CD14-positive monocyte (primary cell): ENCODE data around the gene TTC39B. TPM values are rescaled to one million over a fixed set of nuclear protein-coding genes. Genes with fewer than 3 reads are reported as not detected.

ENCODE experiments used
- DNase-seq, 3 donors: peaks; one replicate each; pipeline ENCODE4 v3.0.0-alpha.2; 2011 to 2022
- H2AFZ ChIP-seq: 2 replicates; pipeline ENCODE4 v1.6.0; 2012; ENCODE audit warnings: mild to moderate bottlenecking, low read depth, low read length, inconsistent platforms; ENCODE audit not compliant: insufficient read depth, poor library complexity, severe bottlenecking
- H3K27ac ChIP-seq, 2 donors: 1 replicate in 1 of 2; 2 replicates in 1 of 2; pipeline ENCODE4 v1.5.1; 2012 to 2013; ENCODE audit warnings: low read length in 2 of 2, control low read depth in 1 of 2, inconsistent platforms in 1 of 2, low read depth in 1 of 2, mild to moderate bottlenecking in 1 of 2
- H3K27me3 ChIP-seq, 2 donors: one replicate each; pipeline versions ENCODE4 v1.6.0 to v1.6.1; 2011 to 2013; ENCODE audit warnings: low read length in 2 of 2; ENCODE audit not compliant: control insufficient read depth in 2 of 2, insufficient read depth in 2 of 2
- H3K36me3 ChIP-seq, 2 donors: replicated peaks in 1 of 2; 1 replicate in 1 of 2; 2 replicates in 1 of 2; pipeline versions ENCODE4 v1.5.1 to v1.6.1; 2012 to 2013; ENCODE audit warnings: low read length in 2 of 2, control low read depth in 1 of 2, inconsistent platforms in 1 of 2, mild to moderate bottlenecking in 1 of 2; ENCODE audit not compliant: insufficient read depth in 2 of 2, control insufficient read depth in 1 of 2
- H3K4me1 ChIP-seq, 2 donors: 1 replicate in 1 of 2; 2 replicates in 1 of 2; pipeline versions ENCODE4 v1.5.1 to v1.6.1; 2012 to 2013; ENCODE audit warnings: low read length in 2 of 2, control low read depth in 1 of 2, inconsistent platforms in 1 of 2, mild to moderate bottlenecking in 1 of 2, moderate library complexity in 1 of 2; ENCODE audit not compliant: insufficient read depth in 2 of 2, control insufficient read depth in 1 of 2
- H3K4me2 ChIP-seq: replicated peaks from 2 replicates; pipeline ENCODE3; 2012; ENCODE audit warnings: low read length, moderate library complexity, mild to moderate bottlenecking; ENCODE audit not compliant: poor library complexity, severe bottlenecking; ENCODE audit errors: extremely low read depth
- H3K4me3 ChIP-seq, 3 experiments: fragments of 200-600 bp in 1 of 3; sonication (generic) in 1 of 3; replicated peaks in 1 of 3; 1 replicate in 2 of 3; 2 replicates in 1 of 3; pipeline ENCODE4 v1.5.1; 2011 to 2013; ENCODE audit warnings: low read length in 3 of 3, mild to moderate bottlenecking in 3 of 3, control low read depth in 2 of 3, low read depth in 2 of 3, inconsistent platforms in 1 of 3, moderate library complexity in 1 of 3
- H3K79me2 ChIP-seq: 2 replicates; pipeline ENCODE4 v1.6.0; 2012; ENCODE audit warnings: mild to moderate bottlenecking, control low read depth, inconsistent platforms, low read length, moderate library complexity; ENCODE audit not compliant: insufficient read depth
- H3K9ac ChIP-seq: 2 replicates; pipeline ENCODE4 v1.6.0; 2017; ENCODE audit warnings: low read length, mild to moderate bottlenecking; ENCODE audit not compliant: insufficient read depth, poor library complexity, severe bottlenecking
- H3K9me3 ChIP-seq, 2 donors: replicated peaks in 1 of 2; 1 replicate in 1 of 2; 2 replicates in 1 of 2; pipeline versions ENCODE4 v1.5.1 to v1.6.1; 2012 to 2013; ENCODE audit warnings: low read length in 2 of 2, control low read depth in 1 of 2; ENCODE audit not compliant: control insufficient read depth in 1 of 2, insufficient read depth in 1 of 2
- H4K20me1 ChIP-seq: 2 replicates; pipeline ENCODE4 v1.6.0; 2012; ENCODE audit warnings: mild to moderate bottlenecking, low read length, control low read depth, moderate library complexity; ENCODE audit not compliant: insufficient read depth
- H3K27ac Mint-ChIP-seq, 7 donors: one replicate each; pipeline ENCODE4 v1.8.0; 2020; ENCODE audit warnings: mild to moderate bottlenecking in 7 of 7, mixed read lengths in 7 of 7, moderate library complexity in 6 of 7, inconsistent platforms in 2 of 7
- H3K27me3 Mint-ChIP-seq, 3 donors: one replicate each; pipeline ENCODE4 v1.8.0; 2021 to 2022; ENCODE audit warnings: low read depth in 3 of 3, mild to moderate bottlenecking in 3 of 3, mixed read lengths in 3 of 3, moderate library complexity in 3 of 3, inconsistent platforms in 1 of 3
- H3K36me3 Mint-ChIP-seq, 2 donors: one replicate each; pipeline ENCODE4 v1.8.0; 2020; ENCODE audit warnings: mixed read lengths in 2 of 2, inconsistent platforms in 1 of 2, mild to moderate bottlenecking in 1 of 2
- H3K4me1 Mint-ChIP-seq: one replicate; pipeline ENCODE4 v1.8.0; 2020; ENCODE audit warnings: mild to moderate bottlenecking, mixed read lengths
- H3K4me3 Mint-ChIP-seq, 2 donors: one replicate each; pipeline ENCODE4 v1.8.0; 2020; ENCODE audit warnings: mild to moderate bottlenecking in 2 of 2, mixed read lengths in 2 of 2, moderate library complexity in 1 of 2
- H3K9me3 Mint-ChIP-seq, 7 donors: one replicate each; pipeline ENCODE4 v1.8.0; 2020 to 2022; ENCODE audit warnings: mixed read lengths in 7 of 7, mild to moderate bottlenecking in 6 of 7, moderate library complexity in 6 of 7, inconsistent platforms in 2 of 7
- WGBS: methylation state at CpG from one replicate; pipeline ENCODE4 v1.1.5; 2013; ENCODE audit warnings: missing lambda C conversion rate; ENCODE audit not compliant: insufficient coverage; 5-methylcytosine and 5-hydroxymethylcytosine counted together
- intact Hi-C, 2 donors: fragments of 100-400 bp; cut with micrococcal nuclease; formaldehyde crosslinking; loops; one replicate each; pipeline versions ENCODE4 v1.15.0 to v1.15.1; 2023
- polyA plus RNA-seq, 3 donors: library from polyadenylated mRNA; depleted of rRNA in 1 of 3; unstranded in 2 of 3; stranded (reverse) in 1 of 3; fragments of 300-500 nt in 2 of 3; fragments of >200 nt in 1 of 3; fragmentation: Illumina TruSeq in 2 of 3; gene quantifications; 1 replicate in 2 of 3; 2 replicates in 1 of 3; pipeline ENCODE4 v1.2.3, GENCODE V29; 2012 to 2021
- TF ChIP-seq, protein P1 (sequence below): fragments of 200-600 bp; IDR thresholded peaks from one replicate; pipeline ENCODE4 v1.8.0; 2022; ENCODE audit warnings: antibody characterized with exemption, mild to moderate bottlenecking

TTC39B gene
- polyA plus RNA-seq, 3 donors, result 0.87 to 5.3 (median 3.1) TPM

GRCh38 chr9:15239816-15240215 lies 67.2 kb downstream of the TTC39B start:
- H3K9me3 ChIP-seq, result peaks cover 2 to 32% of the 10 kb centered on the region in 2 donors
- H2AFZ ChIP-seq, result no peak overlapping the region
- H3K36me3 ChIP-seq, result no peaks in the 10 kb centered on the region
- no peak for DNase-seq
- no peaks in the 10 kb centered on the region for H3K27me3 ChIP-seq
- WGBS, result no CpG with 5 or more reads among the region's 2 CpGs
- Mint-ChIP-seq H3K4me3 (no peak overlapping the region), H3K36me3 (no peaks in the 10 kb centered on the region), H3K27me3 (peaks cover 0 to 2% (median 0%) of the 10 kb centered on the region in 3 donors), H3K9me3 (peaks cover 21 to 34% (median 29%) of the 10 kb centered on the region in 7 donors), H3K27ac (no peak overlapping the region), H3K4me1 (no peaks in the 10 kb centered on the region)
- TF ChIP-seq, protein P1, sequence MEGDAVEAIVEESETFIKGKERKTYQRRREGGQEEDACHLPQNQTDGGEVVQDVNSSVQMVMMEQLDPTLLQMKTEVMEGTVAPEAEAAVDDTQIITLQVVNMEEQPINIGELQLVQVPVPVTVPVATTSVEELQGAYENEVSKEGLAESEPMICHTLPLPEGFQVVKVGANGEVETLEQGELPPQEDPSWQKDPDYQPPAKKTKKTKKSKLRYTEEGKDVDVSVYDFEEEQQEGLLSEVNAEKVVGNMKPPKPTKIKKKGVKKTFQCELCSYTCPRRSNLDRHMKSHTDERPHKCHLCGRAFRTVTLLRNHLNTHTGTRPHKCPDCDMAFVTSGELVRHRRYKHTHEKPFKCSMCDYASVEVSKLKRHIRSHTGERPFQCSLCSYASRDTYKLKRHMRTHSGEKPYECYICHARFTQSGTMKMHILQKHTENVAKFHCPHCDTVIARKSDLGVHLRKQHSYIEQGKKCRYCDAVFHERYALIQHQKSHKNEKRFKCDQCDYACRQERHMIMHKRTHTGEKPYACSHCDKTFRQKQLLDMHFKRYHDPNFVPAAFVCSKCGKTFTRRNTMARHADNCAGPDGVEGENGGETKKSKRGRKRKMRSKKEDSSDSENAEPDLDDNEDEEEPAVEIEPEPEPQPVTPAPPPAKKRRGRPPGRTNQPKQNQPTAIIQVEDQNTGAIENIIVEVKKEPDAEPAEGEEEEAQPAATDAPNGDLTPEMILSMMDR, result no peak
- no peak overlapping the region for H3K4me3 ChIP-seq
- H4K20me1 ChIP-seq, result no peaks in the 10 kb centered on the region
- no peak overlapping the region for H3K27ac ChIP-seq
- H3K4me1 ChIP-seq, result no peaks in the 10 kb centered on the region
- intact Hi-C loops, result no loop called here
- H3K4me2 ChIP-seq, result no peak overlapping the region
- H3K79me2 ChIP-seq, result no peaks in the 10 kb centered on the region
- H3K9ac ChIP-seq, result no peak overlapping the region

DNA sequence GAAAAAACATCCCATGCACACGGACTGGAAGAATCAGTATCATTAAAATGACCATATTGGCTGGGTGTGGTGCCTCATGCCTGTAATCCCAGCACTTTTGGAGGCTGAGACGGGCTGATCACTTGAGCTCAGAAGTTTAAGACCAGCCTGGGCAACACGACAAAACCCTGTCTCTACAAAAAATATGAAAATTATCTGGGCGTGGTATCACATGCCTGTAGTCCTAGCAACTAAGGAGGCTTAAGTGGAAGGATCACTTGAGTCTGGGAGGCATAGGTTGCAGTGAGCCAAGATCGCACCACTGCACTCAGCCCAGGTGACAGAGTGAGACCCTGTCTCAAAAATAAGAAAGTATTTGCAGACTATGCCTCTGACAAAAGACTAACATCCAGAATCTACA lies 68.4 kb downstream of the TTC39B start:
- no peaks in the 10 kb centered on the region for H3K36me3 Mint-ChIP-seq
- Histone ChIP-seq H3K4me1 (no peaks in the 10 kb centered on the region), H3K4me3 (no peak overlapping the region), H3K4me2 (no peak overlapping the region), H3K27ac (no peak overlapping the region), H3K27me3 (no peaks in the 10 kb centered on the region), H3K9ac (no peak overlapping the region), H3K79me2 (no peaks in the 10 kb centered on the region), H2AFZ (no peak overlapping the region), H3K36me3 (no peaks in the 10 kb centered on the region), H4K20me1 (no peaks in the 10 kb centered on the region), H3K9me3 (peaks cover 2 to 32% of the 10 kb centered on the region in 2 donors)
- intact Hi-C loops, result no loop called here
- WGBS, result no CpG with 5 or more reads among the region's 5 CpGs
- peaks cover 25 to 40% (median 34%) of the 10 kb centered on the region in 7 donors for H3K9me3 Mint-ChIP-seq
- DNase-seq, result no peak
- TF ChIP-seq, protein P1, result no peak
- no peaks in the 10 kb centered on the region for H3K4me1 Mint-ChIP-seq
- no peak overlapping the region for H3K4me3 Mint-ChIP-seq
- H3K27ac Mint-ChIP-seq, result no peak overlapping the region
- peaks cover 0 to 2% (median 0%) of the 10 kb centered on the region in 3 donors for H3K27me3 Mint-ChIP-seq
